Panc1 (cell line): ENCODE results near the gene CDRT15. TPM values are rescaled to one million over a fixed set of nuclear protein-coding genes. Genes with fewer than 3 reads are reported as not detected.

Source experiments
- ATAC-seq: fragments of 200-7000 bp; cut with Tn5 transposase; 2 replicates; pipeline ENCODE4 v1.9.1; 2020; ENCODE audit warnings: mild to moderate bottlenecking, moderate library complexity
- BruUV-seq: library from RNA; stranded (reverse); fragments of 400-500 nt; replicated peaks from 2 replicates; lab custom pipeline; 2021; lab: Mats Ljungman, UMichigan
- CTCF ChIA-PET: fragments of 300-600 bp; sonication (Branson Sonifier 250); formaldehyde crosslinking; loops from one replicate; lab custom pipeline; 2022; ENCODE audit warnings: antibody characterized with exemption; lab: Charles Lee
- POLR2A ChIA-PET: fragments of 300-600 bp; sonication (Branson Sonifier 250); formaldehyde crosslinking; loops from one replicate; lab custom pipeline; 2022; ENCODE audit warnings: antibody characterized with exemption; lab: Charles Lee
- DNase-seq: peaks from one replicate; pipeline ENCODE4 v3.0.0-alpha.2; 2010; ENCODE audit warnings: low read depth, low spot score
- H3K27ac ChIP-seq: 2 replicates; pipeline ENCODE4 v1.5.1; 2011; ENCODE audit warnings: mild to moderate bottlenecking, low read length, inconsistent platforms
- H3K27me3 ChIP-seq: fragments of 200-500 bp; sonication (Bioruptor generic); 2 replicates; pipeline ENCODE4 v1.6.0; 2014; ENCODE audit warnings: low read length, inconsistent platforms; ENCODE audit not compliant: control insufficient read depth, insufficient read depth
- H3K36me3 ChIP-seq: fragments of 200-500 bp; sonication (Bioruptor generic); 2 replicates; pipeline ENCODE4 v1.5.1; 2014; ENCODE audit warnings: inconsistent platforms, mild to moderate bottlenecking, low read length, moderate library complexity; ENCODE audit not compliant: control insufficient read depth, insufficient read depth
- H3K4me1 ChIP-seq: 2 replicates; pipeline ENCODE4 v1.5.1; 2011; ENCODE audit warnings: inconsistent platforms, mild to moderate bottlenecking, low read length, moderate library complexity; ENCODE audit not compliant: control insufficient read depth, insufficient read depth
- H3K4me3 ChIP-seq, 2 experiments: 2 replicates each; pipeline ENCODE4 v1.5.1; 2011 to 2012; ENCODE audit warnings: low read depth in 2 of 2, low read length in 2 of 2, mild to moderate bottlenecking in 2 of 2, inconsistent platforms in 1 of 2, moderate library complexity in 1 of 2
- H3K9me3 ChIP-seq: fragments of 200-500 bp; sonication (Bioruptor generic); 2 replicates; pipeline ENCODE4 v1.5.1; 2014; ENCODE audit warnings: low read depth, mild to moderate bottlenecking, inconsistent platforms, low read length, moderate library complexity; ENCODE audit not compliant: control insufficient read depth, insufficient read depth
- CTCF ChIP-seq: fragments of 450-650 bp; IDR thresholded peaks from 2 replicates; pipeline ENCODE4 v1.5.1; 2017; ENCODE audit warnings: mild to moderate bottlenecking
- POLR2AphosphoS5 ChIP-seq: IDR thresholded peaks from 2 replicates; pipeline ENCODE4 v1.6.1; 2012; ENCODE audit warnings: mild to moderate bottlenecking, low read depth, low read length, moderate library complexity
- REST ChIP-seq, 2 experiments: IDR thresholded peaks; 2 replicates each; pipeline ENCODE4 v1.6.1; 2011 to 2012; ENCODE audit warnings: low read depth in 2 of 2, control low read depth in 1 of 2, low read length in 1 of 2, mild to moderate bottlenecking in 1 of 2, moderate library complexity in 1 of 2; ENCODE audit not compliant: insufficient read depth in 1 of 2
- SIN3A ChIP-seq: IDR thresholded peaks from 2 replicates; pipeline ENCODE4 v1.6.1; 2012; ENCODE audit warnings: low read depth, mild to moderate bottlenecking, low read length, moderate library complexity, borderline replicate concordance; ENCODE audit not compliant: insufficient read depth
- TCF7L2 ChIP-seq: IDR thresholded peaks from 2 replicates; pipeline ENCODE4 v1.6.1; 2011; ENCODE audit warnings: mild to moderate bottlenecking, low read depth, low read length, inconsistent platforms
- in situ Hi-C: cut with HindIII; loops from 2 replicates; pipeline ENCODE4 v1.10.0; 2016; ENCODE audit warnings: low sequenced_read_pairs, low pct_unique_long_range_greater_than_20kb
- intact Hi-C: fragments of 100-400 bp; cut with micrococcal nuclease; formaldehyde crosslinking; loops from one replicate; pipeline ENCODE4 v1.10.0; 2022; ENCODE audit not compliant: unreplicated experiment
- total RNA-seq: library from RNA; stranded (reverse); gene quantifications from one replicate; pipeline ENCODE4 v1.2.1, GENCODE V29; 2021; ENCODE audit not compliant: unreplicated experiment

Gene CDRT15
- total RNA-seq, 1 experiment from 2014 or later = not detected

DNA sequence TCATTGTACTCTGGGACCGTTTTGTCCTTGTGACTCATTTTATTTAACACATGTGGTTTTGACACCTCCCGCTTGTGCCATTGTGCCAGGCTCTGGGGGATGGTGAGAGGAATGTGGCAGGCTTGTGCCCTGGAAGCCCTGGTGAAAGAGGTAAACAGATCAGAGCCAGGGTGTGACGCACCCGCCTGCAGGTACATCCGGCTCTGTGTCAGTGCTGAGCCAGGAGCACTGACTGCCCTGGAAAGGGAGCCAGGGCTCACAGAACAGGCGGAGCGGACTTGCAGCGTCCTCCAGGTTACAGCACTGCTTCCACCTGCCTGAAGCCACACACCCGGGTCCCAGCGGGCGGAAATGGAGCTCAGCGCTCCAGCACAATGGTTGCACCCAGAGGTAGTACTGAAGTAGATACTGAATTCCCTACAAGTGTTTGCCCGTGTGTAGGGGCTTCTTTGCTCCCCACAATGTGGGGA, 30.6 kb downstream of the CDRT15 start:
- no peak for DNase-seq
- H3K36me3 ChIP-seq = no peaks in the 10 kb centered on the region
- intact Hi-C loops (no loop called here), in situ Hi-C loops (no loop called here)
- no peak overlapping the region for H3K27ac ChIP-seq
- no peaks in the 10 kb centered on the region for H3K27me3 ChIP-seq
- no peaks in the 10 kb centered on the region for H3K4me1 ChIP-seq
- ATAC-seq = peak; percentile 51
- ChIA-PET CTCF (no interaction called here), POLR2A (no interaction called here)
- no peak for TF ChIP-seq REST (IDR thresholded peaks at IDR 0.05; ENCODE audit: insufficient read depth in 1 of 2, low read depth in 2 of 2, low read length in 1 of 2)
- no peak for TF ChIP-seq SIN3A
- no peak for TF ChIP-seq CTCF
- no peak for TF ChIP-seq POLR2AphosphoS5
- TF ChIP-seq TCF7L2 = no peak
- H3K9me3 ChIP-seq = no peaks in the 10 kb centered on the region
- no TSS peak for BruUV-seq
- no peak overlapping the region for H3K4me3 ChIP-seq

GRCh38 chr17:14205380-14205779, 31.3 kb downstream of the CDRT15 start:
- no peak for TF ChIP-seq TCF7L2
- TF ChIP-seq SIN3A = no peak
- no peak for TF ChIP-seq POLR2AphosphoS5
- no peak for TF ChIP-seq REST (IDR thresholded peaks at IDR 0.05; ENCODE audit: insufficient read depth in 1 of 2, low read depth in 2 of 2, low read length in 1 of 2)
- TF ChIP-seq CTCF = no peak
- H3K4me3 ChIP-seq = no peak overlapping the region
- no peak overlapping the region for H3K27ac ChIP-seq
- no TSS peak for BruUV-seq
- no peaks in the 10 kb centered on the region for H3K4me1 ChIP-seq
- intact Hi-C loops = no loop called here
- DNase-seq (no peak), ATAC-seq (no peak)
- H3K9me3 ChIP-seq = no peaks in the 10 kb centered on the region
- no peaks in the 10 kb centered on the region for H3K36me3 ChIP-seq
- no peaks in the 10 kb centered on the region for H3K27me3 ChIP-seq
- ChIA-PET CTCF (no interaction called here), POLR2A (no interaction called here)
- in situ Hi-C loops = no loop called here
